Stimulated activated CD4-positive, alpha-beta T cell treated with anti-CD3 and anti-CD28 coated beads, TNF-alpha, amount 100 ng/mL, for 48 hours (primary cell): ENCODE results near the gene ARHGAP26.
"Not testable (repeated sequence)": the region's sequence is repeated elsewhere in the genome, so short reads cannot be mapped to it uniquely, and the experiment has no call there.

Source experiments
- DNase-seq, 3 donors: peaks; one replicate each; pipeline ENCODE4 v3.0.0-alpha.2; 2020; ENCODE audit warnings: low read depth in 3 of 3

The ARHGAP26 gene

DNA sequence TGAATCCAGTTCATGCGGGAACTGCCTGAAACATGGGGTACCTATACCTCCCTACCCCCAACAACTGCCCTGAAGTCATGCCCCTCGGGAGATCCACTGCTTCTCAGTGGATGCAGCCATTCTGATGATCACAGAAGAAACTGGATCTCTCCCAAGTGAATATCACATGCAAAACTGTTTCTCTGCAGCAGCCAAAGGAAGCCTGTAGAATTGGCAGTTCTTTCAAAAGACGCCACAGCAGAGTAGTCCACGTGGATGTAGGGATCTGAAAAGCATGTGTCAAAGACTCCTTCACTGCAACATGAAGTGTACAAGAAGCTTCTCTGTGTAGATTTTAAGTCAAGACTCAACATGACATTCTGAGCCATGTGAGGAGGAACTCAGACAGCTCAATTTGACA, 346.6 kb downstream of the ARHGAP26 start:
- no peak for DNase-seq

DNA sequence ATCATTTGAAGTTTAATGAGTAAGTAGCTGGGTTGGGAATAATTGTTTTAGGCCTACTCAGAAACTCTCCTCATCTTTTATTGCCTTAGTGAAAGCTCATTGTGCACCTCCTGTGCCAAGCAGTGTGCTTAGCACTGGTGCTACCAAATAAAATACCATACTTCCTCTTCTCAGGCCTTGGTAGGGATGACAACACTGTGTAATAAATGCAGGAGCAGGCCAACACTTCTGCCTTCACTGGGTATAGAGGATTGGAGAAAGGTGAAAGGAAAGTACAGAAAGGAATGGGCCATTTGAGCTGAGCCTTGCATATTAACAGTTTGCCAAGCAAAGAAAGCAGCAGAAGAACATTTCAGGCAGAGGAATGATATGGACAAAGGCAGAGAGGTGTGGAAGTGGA, 347.6 kb downstream of the ARHGAP26 start:
- no peak for DNase-seq

DNA sequence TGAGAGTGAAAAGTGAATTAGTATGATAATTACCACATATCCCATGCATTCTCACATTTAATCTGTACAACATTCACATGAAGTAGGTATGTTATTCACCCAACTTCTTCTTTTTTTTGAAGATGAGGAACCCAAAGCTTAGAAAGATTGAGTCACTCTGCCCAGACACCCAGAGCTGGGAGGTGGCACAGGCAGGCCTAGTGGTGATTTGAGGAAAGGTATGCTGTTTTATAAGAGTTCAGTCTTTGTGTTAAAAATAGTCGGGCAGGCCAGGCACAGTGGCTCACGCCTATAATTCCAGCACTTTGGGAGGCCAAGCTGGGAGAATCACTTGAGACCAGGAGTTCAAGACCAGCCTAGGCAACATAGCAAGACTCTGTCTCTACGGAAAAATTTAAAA, 348.0 kb downstream of the ARHGAP26 start:
- DNase-seq: no peak

DNA sequence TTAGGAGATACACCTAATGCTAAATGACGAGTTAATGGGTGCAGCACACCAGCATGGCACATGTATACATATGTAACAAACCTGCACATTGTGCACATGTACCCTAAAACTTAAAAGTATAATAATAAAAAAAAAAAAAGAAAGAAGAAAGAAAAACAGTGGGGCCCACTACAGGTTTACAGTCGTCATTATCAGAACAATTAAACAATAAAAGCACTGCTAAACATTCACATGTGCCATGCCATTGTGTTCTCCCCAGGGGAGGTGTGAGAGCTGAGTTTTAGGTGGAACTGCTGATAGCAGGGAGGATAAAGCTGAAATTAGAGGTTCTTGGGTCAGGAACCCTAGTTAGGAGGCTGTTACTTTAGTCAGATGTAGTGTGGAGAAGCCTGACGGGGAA, 348.6 kb downstream of the ARHGAP26 start:
- DNase-seq: not testable (repeated sequence)

DNA sequence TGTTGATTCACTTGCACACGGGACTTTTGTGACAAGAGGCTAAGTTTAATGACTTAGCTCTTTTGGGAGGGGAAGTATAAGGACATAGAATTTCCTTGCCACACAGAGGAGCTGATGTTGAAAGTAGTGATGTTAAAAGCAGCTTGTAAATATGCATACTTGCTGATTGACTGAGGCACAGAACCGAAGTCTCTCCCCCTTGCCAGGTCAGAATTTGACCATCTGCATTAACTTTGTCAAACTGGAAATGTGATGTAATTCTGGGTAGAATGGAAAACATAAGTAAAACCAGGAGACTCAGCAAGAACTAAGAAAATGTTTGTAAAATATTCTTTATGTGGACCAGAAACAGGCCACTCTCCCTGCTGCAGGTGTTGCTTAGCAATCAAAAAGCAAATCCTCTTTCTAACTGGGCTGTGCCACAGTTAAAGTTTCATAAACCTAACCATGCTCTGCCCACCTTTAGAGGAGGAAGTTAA, 349.2 kb downstream of the ARHGAP26 start:
- no peak for DNase-seq

DNA sequence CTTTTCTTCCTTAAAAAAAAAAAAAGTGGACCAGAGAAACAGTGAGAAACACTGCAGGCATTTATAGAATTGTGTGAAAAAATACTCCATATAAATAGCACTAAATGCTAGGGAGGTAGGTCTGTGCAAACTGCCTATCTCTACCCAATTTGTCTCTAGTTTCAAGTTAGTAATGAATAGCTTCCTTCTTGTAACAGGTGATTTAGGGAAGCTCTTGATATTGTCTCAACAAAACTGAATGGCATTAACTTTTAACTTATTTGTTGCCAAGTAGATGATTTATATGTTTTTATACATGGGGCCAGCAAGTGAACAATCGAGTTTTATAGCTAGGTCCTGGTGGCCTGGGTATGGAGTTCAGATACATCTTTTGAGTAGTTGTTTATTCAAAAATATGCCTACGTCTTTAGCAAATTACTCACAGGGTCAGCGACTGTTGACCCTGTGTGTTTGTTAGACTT, 349.7 kb downstream of the ARHGAP26 start:
- DNase-seq: no peak

DNA sequence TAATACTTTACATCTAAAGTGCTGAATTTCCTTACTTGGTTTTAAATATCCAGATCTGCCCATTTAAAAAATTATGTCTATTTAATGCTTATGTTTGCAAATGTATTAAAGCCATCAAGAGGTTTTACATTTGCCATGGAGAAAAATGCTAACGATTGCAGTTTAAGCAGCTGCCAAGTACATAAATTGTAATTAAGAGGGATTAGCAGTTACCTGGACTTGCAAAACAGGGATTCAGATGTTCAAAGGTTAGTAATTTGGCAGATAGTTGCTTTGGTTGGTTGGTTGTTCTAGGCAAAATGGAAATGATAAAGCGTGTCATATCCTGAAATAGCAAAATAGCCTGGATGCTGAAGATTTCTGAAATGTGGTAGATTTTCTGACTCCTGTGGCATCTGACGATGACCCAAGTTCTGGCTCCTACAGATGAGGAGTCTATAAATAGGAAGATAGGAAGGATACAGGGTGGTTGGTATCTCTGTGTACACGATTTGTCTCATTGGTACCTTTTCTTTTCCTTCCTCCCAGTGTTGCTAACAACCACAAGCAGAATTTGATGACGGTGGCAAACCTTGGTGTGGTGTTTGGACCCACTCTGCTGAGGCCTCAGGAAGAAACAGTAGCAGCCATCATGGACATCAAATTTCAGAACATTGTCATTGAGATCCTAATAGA, 350.4 kb downstream of the ARHGAP26 start:
- DNase-seq: no peak

DNA sequence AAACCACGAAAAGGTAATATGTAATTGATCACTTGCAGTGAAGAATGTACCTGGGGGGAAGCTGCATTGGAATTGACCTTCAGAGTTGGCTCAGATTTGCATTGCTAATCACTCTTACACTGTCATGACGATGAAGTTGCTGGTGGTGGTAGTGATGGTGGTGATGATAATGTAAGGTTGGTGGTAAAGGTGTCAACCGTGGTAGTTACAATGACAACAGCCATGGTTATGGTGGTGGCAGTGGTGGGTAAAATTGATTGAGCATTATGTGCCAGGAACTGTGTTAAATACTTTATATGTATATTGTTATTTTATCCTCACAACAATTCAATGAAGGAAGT, 350.9 kb downstream of the ARHGAP26 start:
- no peak for DNase-seq

DNA sequence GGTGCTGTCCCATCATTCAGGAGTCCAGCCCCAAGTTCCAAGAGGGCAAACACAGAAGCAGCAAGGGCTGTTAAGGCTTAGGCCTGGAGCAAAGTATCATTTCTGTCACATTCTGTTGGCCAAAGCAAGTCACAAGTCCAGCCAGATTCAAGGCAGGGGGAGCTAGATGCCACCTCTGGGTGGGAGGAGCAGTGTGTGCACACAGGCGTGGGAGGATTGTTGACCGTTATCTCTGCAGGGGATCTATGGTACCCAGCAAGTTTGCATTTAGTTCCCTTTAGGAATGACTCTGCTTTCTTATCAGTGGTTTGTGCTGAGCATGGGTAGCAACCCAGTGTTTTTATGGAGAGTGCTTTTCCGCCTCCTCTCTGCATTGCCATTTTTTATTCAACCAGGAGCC, 354.4 kb downstream of the ARHGAP26 start:
- DNase-seq: no peak

DNA sequence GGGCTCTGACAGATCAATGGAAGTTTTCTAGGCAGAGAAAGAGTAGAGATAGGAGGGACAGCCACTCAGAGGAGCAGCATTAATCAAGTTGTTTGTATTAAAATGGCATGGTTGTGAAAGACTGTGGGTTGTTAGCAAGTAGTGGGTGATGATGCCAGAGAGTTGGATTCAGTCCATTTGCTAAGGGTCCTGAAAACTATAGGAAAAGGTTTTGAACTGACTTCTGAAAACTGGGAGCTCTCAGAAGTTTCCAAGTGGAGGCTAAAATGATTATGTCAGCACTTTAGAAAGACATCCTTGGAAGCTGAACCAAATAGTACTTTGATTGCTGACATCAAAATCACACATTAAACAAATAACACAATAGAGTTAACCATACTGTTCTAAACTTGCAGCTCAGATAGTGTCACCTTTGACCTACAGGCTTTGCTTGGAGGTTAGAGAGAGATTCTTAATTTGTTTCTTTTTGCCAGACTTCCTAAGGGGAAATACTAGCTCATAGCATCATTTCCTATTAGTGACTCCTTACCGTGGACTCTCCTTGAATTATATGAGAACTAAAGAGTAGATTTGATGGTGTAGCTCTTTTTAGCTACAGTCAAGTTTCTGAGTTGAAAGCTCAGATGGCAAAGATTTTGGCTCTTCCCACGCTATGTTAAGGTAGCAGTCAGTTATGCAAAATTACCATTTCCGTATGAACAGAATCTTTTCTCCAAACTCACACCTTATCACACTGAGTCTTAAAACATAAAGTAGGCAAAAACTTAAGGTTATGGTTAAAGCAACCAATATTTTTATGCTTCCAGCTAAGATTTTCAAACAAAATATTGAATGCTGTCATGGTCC, 356.2 kb downstream of the ARHGAP26 start:
- DNase-seq: no peak

DNA sequence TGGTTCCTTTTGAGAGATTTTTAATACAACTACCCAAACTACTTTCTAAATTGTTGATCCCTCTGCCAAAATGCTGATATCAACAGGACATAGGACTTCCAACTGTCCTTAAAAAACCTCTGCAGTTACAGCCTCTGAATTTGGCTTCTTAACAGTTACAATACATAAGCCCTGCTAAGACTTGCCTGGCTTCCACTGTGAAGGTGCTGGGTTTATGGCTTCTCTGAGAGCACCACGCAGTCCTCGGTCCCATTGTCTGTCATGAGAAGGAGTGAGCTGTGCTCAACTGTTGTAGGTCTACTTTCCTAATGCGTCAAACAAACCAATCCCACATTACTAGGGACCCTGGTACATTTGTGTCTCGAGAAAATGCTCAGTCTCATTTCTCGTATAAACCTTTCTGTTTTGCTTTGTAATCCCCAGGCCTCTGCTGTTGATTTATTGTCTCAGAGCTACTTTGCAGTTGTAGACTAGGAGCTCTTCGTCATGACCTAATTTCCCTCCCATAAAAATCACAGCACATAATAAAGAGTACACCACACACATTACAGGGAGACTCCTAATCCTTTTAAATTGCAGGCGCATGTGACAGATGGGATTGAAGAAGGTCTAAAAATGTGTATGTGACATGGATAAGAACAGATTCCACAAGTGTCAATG, 358.4 kb downstream of the ARHGAP26 start:
- no peak for DNase-seq

DNA sequence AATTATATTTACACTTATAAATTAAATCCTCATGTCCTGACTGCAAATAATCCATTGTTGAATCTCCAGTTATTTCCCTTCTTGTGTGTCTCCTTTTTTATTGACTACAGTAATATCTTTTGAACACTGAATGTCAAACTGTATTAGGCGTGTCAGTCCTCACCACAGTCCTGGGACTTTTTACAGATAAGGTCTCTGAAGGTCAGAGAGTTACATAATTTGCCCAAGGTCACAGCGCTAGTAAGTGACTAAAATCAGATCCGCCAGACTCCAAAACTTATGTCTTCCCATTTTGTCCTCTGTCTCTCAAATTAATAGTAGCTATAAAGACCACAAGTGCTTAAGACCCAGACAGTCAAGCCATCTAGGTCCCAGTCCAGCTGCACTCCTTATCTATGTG, 359.0 kb downstream of the ARHGAP26 start:
- DNase-seq: no peak

DNA sequence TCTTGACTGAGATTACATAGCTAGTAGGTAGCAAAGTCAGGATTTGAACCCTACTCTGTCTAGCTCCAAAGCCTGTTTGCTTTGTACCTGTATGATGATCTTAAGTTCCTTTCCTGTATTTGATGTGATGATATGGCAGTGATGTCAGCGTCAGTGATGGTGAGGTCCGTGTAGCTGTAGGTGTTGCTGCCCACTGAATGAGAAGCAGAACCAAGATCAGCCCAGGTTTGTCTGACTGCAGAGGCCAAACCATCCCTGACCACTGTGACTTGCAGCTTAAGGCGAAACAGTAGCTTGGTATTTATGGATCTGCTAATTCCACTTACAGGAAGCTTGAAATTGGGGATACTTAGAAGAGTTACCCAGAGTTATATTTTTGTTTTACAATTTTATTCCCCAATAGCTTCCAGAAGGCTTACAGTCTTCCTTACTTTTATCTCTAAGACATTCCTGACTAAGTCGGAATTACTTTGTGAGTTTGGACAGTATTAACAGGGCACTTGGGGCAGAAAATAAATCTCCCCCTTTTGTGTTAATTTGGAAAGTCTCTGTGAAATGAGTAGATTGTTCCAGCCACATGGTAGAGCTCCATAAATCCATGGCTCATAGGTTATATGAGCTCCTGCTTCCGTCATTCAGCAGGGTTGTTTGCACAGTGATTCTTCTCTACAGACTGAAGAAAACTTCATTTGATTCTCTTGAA, 359.9 kb downstream of the ARHGAP26 start:
- no peak for DNase-seq

DNA sequence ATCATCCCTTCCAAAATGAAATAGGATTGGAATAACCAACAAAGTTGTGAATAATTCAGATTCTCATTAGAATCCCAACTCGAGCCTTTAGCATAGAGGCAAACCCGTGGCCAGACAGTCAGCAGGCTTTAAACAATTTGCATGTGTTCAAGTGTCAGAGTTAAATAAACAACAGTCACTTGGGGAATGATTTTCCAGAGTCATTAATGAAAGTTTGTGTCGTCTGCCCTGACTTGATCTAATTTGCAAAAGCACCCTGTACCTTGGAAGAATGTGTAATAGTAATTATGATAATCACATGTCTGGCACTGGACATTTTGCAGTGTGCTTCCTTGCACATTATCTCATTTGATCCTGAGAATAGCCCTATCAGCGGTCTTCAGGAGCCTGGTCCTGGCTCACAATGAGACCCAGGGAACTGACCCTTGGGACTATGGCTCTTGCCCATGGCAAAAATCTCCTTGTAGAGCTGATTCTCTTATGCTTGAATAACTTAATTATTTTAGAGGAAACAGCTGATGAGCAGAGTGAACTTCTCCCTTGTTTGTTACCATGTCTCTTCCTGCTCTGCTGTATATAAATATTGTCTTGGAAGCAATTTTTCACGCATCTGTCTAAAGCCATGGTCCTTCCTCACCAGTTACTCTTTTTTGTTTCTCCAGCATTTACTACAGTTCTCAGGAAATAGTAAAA, 360.6 kb downstream of the ARHGAP26 start:
- no peak for DNase-seq

DNA sequence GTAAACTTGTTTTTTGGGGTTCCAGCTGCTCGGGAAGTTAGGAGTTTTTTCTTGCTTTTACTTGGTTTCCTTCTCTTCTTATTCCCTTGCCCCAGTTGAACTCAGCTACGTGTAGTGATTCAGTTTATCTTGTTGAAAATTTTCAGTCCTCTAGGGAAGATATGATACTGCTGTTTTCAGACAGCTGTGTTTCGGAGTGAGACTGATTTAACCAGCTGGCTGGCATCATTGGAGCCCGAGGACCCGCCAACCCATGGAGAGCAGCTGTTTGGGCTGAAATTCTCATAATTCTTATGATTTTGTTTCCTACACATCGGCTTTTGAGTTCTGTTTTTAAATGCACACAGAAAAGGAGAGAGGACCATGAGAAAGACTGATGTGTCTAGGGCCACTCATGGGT, 361.8 kb downstream of the ARHGAP26 start:
- no peak for DNase-seq

DNA sequence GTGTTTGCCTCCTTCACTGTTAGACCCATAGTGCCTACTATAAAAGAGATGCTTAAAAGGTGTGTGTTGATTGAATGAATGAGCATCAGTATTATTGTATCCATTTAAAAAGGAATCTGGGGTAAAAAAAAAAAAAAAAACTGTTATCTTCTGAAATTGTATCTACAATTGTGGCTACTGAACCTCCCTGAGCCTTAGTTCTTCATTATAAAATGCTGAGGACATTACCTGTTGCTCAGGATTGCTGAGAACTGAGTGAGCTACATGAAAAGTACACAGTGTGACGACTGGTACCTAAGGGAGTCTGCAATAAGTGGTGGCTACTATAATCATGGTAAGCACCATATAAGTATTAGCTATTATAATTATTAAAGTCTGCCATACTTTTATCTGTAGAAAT, 362.6 kb downstream of the ARHGAP26 start:
- no peak for DNase-seq

DNA sequence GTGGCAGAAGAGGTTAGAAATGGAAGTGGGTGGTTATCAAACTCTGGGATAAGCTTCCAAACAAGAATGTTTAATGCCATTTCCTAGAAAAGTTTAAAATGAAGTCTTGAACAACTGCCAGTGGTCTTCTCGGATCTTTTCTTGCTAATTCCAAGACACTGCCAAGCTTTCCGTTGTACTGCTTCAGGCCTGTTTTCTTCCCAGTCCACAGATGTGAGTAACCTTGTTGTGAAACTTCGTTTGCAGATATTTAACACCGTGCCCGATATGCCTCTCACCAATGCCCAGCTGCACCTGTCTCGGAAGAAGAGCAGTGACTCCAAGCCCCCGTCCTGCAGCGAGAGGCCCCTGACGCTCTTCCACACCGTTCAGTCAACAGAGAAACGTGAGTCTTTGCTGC, 363.5 kb downstream of the ARHGAP26 start:
- no peak for DNase-seq

DNA sequence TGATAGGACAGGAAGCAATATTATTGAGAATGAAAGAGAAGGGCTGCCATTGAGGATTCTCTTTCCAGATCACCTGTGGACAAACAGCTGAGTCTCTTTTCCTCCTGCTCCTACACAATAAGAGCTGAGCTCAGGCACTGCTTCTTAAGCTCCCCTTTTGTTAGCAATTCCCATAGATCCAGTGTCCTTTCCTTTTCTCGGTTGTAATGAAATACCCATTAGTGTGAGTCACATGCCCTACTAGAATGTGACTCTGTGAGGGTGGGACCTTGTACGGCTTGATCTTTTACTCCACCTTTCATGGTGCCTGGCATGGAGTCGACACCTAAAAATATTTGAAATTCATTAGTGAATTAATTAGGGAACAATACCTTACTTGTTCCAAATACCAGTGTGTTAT, 364.1 kb downstream of the ARHGAP26 start:
- DNase-seq: no peak

DNA sequence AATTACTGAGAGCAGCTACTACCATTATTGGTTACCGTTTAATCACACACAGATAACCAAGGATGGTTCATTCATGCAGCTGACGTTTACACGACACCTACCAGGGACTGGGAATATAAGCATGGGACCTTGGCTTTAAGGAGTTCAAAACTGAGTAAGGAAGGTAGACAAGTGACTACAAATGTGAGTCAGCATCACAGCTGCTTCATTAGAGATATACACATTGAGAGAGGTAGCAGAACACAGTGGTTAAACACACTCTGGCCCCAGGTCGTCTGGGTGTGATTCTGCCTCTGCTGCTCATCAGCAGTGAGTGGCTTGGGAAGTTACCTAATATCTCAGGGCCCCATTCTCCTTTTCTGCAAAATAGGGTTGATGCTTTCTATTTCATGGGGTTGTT, 364.7 kb downstream of the ARHGAP26 start:
- DNase-seq: no peak

DNA sequence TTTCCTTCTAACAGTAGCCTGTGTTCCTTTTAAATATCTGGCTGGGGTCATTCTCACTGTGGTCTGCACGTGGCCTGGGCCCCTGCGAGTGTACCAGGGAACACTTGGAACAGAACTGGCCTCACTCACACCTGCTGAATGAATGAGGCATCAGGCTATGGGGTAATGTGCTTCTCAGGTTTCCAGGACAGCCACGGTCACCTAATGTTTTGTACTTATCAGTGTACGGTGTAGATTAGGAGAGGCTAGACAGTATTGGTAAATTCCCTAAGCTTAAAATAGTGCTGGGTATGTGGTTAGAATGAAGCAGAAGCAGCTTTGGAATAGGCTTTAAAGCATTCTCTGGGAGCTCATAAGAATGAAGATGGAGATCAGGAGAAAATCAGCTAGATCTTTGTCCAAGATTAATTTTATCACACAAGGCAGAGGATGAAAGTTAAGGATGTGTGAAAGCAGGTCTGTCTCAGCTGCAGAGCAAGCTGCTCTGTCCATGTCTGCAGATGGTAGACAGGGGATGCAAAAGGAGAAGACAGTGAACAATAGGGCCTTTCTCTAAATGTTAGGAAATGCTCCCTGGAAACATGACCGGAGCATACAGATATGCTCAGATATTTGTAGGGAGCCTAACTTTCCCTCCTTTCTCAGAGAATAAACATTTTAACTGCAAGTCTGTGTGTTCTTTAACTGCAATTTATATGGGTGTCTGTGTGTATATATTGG, 365.8 kb downstream of the ARHGAP26 start:
- DNase-seq: no peak

DNA sequence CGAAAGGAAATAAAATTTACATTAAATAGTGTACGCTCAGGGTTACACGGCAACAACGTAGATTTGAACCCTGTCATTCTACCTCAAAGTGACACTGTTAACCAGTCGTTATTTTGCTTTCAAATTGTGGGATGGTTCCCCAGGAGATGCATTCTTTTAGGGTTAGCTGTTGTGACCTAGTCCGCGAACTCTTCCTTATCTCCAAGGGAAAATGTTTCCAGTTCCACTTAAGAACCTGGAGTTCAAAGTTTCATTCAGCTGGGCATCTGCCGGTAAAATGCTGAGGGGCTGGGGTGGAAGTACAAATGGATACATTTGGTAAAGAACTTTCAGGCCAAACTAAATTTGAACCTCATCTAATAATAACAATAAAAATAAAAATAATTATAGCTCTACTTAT, 368.7 kb downstream of the ARHGAP26 start:
- DNase-seq: no peak
